M059J (cell line): Measurements from ENCODE around the gene DCP1B. TPM values are rescaled to one million over a fixed set of nuclear protein-coding genes. Genes with fewer than 3 reads are reported as not detected.
"Not testable (repeated sequence)": the region's sequence is repeated elsewhere in the genome, so short reads cannot be mapped to it uniquely, and the experiment has no call there.

ENCODE experiments used
- DNase-seq: peaks from one replicate; pipeline ENCODE4 v3.0.0-alpha.2; 2012; ENCODE audit warnings: low read depth
- total RNA-seq: library from RNA; depleted of rRNA; stranded (reverse); fragments of >200 nt; shearing (Covaris generic); gene quantifications from 2 replicates; pipeline ENCODE4 v1.2.3, GENCODE V29; 2014

The DCP1B gene
- total RNA-seq, 1 experiment from 2014 or later = 12.6 TPM

GRCh38 chr12:1977109-1977508 is 27.1 kb downstream of the DCP1B start:
- no peak for DNase-seq

- DNase-seq = no peak
Observed at GRCh38 chr12:1974812-1975211, 29.4 kb downstream of the DCP1B start.

GRCh38 chr12:1972856-1973317 is 31.4 kb downstream of the DCP1B start:
- peak; percentile 21 for DNase-seq

- DNase-seq = peak; percentile 52
Observed at GRCh38 chr12:1972260-1972659, 32.0 kb downstream of the DCP1B start.

- no peak for DNase-seq
Observed at GRCh38 chr12:1970331-1970900, 33.8 kb downstream of the DCP1B start.

- DNase-seq = no peak
Observed at GRCh38 chr12:1966561-1967226, 37.6 kb downstream of the DCP1B start.

GRCh38 chr12:1965916-1966315 is 38.3 kb downstream of the DCP1B start:
- no peak for DNase-seq

- DNase-seq = no peak
Observed at GRCh38 chr12:1962051-1963020, 41.9 kb downstream of the DCP1B start.

GRCh38 chr12:1956716-1957115 is 47.5 kb downstream of the DCP1B start:
- DNase-seq = no peak

- no peak for DNase-seq
Observed at GRCh38 chr12:1949771-1950470, 54.3 kb downstream of the DCP1B start.

GRCh38 chr12:1948883-1949282 is 55.4 kb downstream of the DCP1B start:
- DNase-seq = no peak

GRCh38 chr12:1947081-1947480 is 57.2 kb downstream of the DCP1B start:
- no peak for DNase-seq

- DNase-seq = no peak
Observed at GRCh38 chr12:1946296-1946695, 58.0 kb downstream of the DCP1B start.

- DNase-seq = not testable (repeated sequence)
Observed at GRCh38 chr12:1945502-1945901, 58.8 kb downstream of the DCP1B start.

- peak; percentile 68 for DNase-seq
Observed at GRCh38 chr12:1939801-1940607, 64.3 kb downstream of the DCP1B start.

GRCh38 chr12:1939331-1939730 is 64.9 kb downstream of the DCP1B start:
- DNase-seq = no peak

- DNase-seq = no peak
Observed at GRCh38 chr12:1937481-1938224, 66.6 kb downstream of the DCP1B start.

GRCh38 chr12:1936406-1937320 is 67.6 kb downstream of the DCP1B start:
- peak; percentile 89 for DNase-seq

- DNase-seq = no peak
Observed at GRCh38 chr12:1935700-1936378, 68.4 kb downstream of the DCP1B start.
